B cell (primary cell): Measurements from ENCODE around the gene RFWD3. TPM values are rescaled to one million over a fixed set of nuclear protein-coding genes. Genes with fewer than 3 reads are reported as not detected.

Experiments
- ATAC-seq: fragments of 200-7000 bp; cut with Tn5 transposase; one replicate; pipeline ENCODE4 v1.10.0; 2021; ENCODE audit warnings: low read depth, mild to moderate bottlenecking, moderate number of reproducible peaks, moderate library complexity
- CTCF ChIA-PET: fragments of 350-600 bp; sonication (Branson Sonifier 250); formaldehyde crosslinking; loops from one replicate; lab custom pipeline; 2021; ENCODE audit warnings: antibody characterized with exemption, inconsistent platforms; lab: Charles Lee
- POLR2A ChIA-PET: fragments of 350-600 bp; sonication (Branson Sonifier 250); formaldehyde crosslinking; loops from one replicate; lab custom pipeline; 2021; ENCODE audit warnings: antibody characterized with exemption; lab: Charles Lee
- DNase-seq: peaks from one replicate; pipeline ENCODE4 v3.0.0; 2013
- H2AFZ ChIP-seq: 2 replicates; pipeline ENCODE4 v1.6.1; 2012; ENCODE audit warnings: mild to moderate bottlenecking, low read depth, low read length; ENCODE audit not compliant: insufficient read depth, poor library complexity, severe bottlenecking
- H3K27ac ChIP-seq, 2 donors: 1 replicate in 1 of 2; 2 replicates in 1 of 2; pipeline ENCODE4 v1.5.1; 2012 to 2013; ENCODE audit warnings: low read length in 2 of 2, mild to moderate bottlenecking in 2 of 2, moderate library complexity in 1 of 2
- H3K27me3 ChIP-seq, 4 experiments: fragments of 200-600 bp in 1 of 4; sonication (generic) in 1 of 4; replicated peaks in 1 of 4; 1 replicate in 2 of 4; 2 replicates in 2 of 4; pipeline versions ENCODE4 v1.6.1 to v1.7.0; 2013 to 2016; ENCODE audit warnings: low read length in 3 of 4, mild to moderate bottlenecking in 2 of 4, mixed read lengths in 1 of 4, moderate library complexity in 1 of 4; ENCODE audit not compliant: insufficient read depth in 4 of 4, control insufficient read depth in 3 of 4; ENCODE audit errors: control extremely low read depth in 1 of 4
- H3K36me3 ChIP-seq, 2 experiments: replicated peaks in 1 of 2; 1 replicate in 1 of 2; 2 replicates in 1 of 2; pipeline versions ENCODE4 v1.6.1 to v1.7.1; 2013; ENCODE audit warnings: low read length in 1 of 2; ENCODE audit not compliant: insufficient read depth in 2 of 2, control insufficient read depth in 1 of 2; ENCODE audit errors: control extremely low read depth in 1 of 2, extremely low read depth in 1 of 2
- H3K4me1 ChIP-seq, 2 donors: fragments of 200-600 bp in 1 of 2; sonication (generic) in 1 of 2; 1 replicate in 1 of 2; 2 replicates in 1 of 2; pipeline versions ENCODE4 v1.5.1 to v1.6.1; 2013 to 2017; ENCODE audit warnings: low read length in 2 of 2; ENCODE audit not compliant: control insufficient read depth in 2 of 2, insufficient read depth in 2 of 2
- H3K4me2 ChIP-seq: replicated peaks from 2 replicates; pipeline ENCODE3; 2012; ENCODE audit warnings: mild to moderate bottlenecking, low read depth, low read length; ENCODE audit not compliant: poor library complexity, severe bottlenecking
- H3K4me3 ChIP-seq, 5 experiments: fragments of 200-600 bp in 1 of 5; sonication (generic) in 1 of 5; 1 replicate in 3 of 5; 2 replicates in 2 of 5; pipeline versions ENCODE4 v1.5.1 to v1.7.0; 2011 to 2016; ENCODE audit warnings: low read length in 4 of 5, mild to moderate bottlenecking in 4 of 5, low read depth in 2 of 5, control low read depth in 1 of 5, moderate library complexity in 1 of 5; ENCODE audit not compliant: insufficient read depth in 1 of 5; ENCODE audit errors: control extremely low read depth in 1 of 5, extremely low read depth in 1 of 5
- H3K79me2 ChIP-seq: fragments of 200-600 bp; sonication (generic); one replicate; pipeline ENCODE4 v1.6.0; 2016; ENCODE audit warnings: low read length; ENCODE audit not compliant: control insufficient read depth, insufficient read depth
- H3K9ac ChIP-seq: fragments of 200-600 bp; sonication (generic); 2 replicates; pipeline ENCODE4 v1.6.1; 2017; ENCODE audit warnings: mild to moderate bottlenecking, low read length, moderate library complexity
- H3K9me3 ChIP-seq, 3 donors: one replicate each; pipeline versions ENCODE4 v1.6.1 to v1.7.1; 2013; ENCODE audit warnings: low read length in 2 of 3; ENCODE audit not compliant: control insufficient read depth in 2 of 3, insufficient read depth in 1 of 3; ENCODE audit errors: control extremely low read depth in 1 of 3
- H4K20me1 ChIP-seq: 2 replicates; pipeline ENCODE4 v1.6.0; 2012; ENCODE audit warnings: mild to moderate bottlenecking, low read length; ENCODE audit not compliant: insufficient read depth, control insufficient read depth, poor library complexity, severe bottlenecking
- H3K27ac Mint-ChIP-seq: one replicate; pipeline ENCODE4 v1.8.0; 2021; ENCODE audit warnings: mixed read lengths
- H3K27me3 Mint-ChIP-seq: one replicate; pipeline ENCODE4 v1.8.0; 2021; ENCODE audit warnings: mixed read lengths
- H3K4me1 Mint-ChIP-seq: one replicate; pipeline ENCODE4 v1.8.0; 2021; ENCODE audit warnings: mixed read lengths
- H3K4me3 Mint-ChIP-seq: one replicate; pipeline ENCODE4 v1.8.0; 2021; ENCODE audit warnings: mixed read lengths
- H3K9me3 Mint-ChIP-seq: one replicate; pipeline ENCODE4 v1.8.0; 2022; ENCODE audit warnings: mixed read lengths; ENCODE audit not compliant: insufficient read depth
- CTCF ChIP-seq: fragments of 200-600 bp; IDR thresholded peaks from one replicate; pipeline ENCODE4 v1.8.0; 2022; ENCODE audit warnings: antibody characterized with exemption, mild to moderate bottlenecking
- EZH2 ChIP-seq: IDR thresholded peaks from 2 replicates; pipeline ENCODE4 v1.6.1; 2012; ENCODE audit warnings: borderline replicate concordance, low read depth, mild to moderate bottlenecking, moderate library complexity, low read length; ENCODE audit not compliant: insufficient read depth, poor library complexity, severe bottlenecking
- WGBS: methylation state at CpG from one replicate; pipeline ENCODE4 v1.1.5; 2013; ENCODE audit warnings: missing lambda C conversion rate; ENCODE audit not compliant: insufficient coverage; 5-methylcytosine and 5-hydroxymethylcytosine counted together
- intact Hi-C: fragments of 100-400 bp; cut with micrococcal nuclease; formaldehyde crosslinking; loops from one replicate; pipeline ENCODE4 v1.10.0; 2022
- polyA plus RNA-seq: library from polyadenylated mRNA; depleted of rRNA; stranded (reverse); fragments of >200 nt; gene quantifications from 2 replicates; pipeline ENCODE4 v1.2.3, GENCODE V29; 2012
- total RNA-seq, 2 donors: library from RNA; stranded (reverse); fragments of 120-200 nt in 1 of 2; gene quantifications; 1 replicate in 1 of 2; 2 replicates in 1 of 2; pipeline versions ENCODE4 v1.2.3 to v1.2.4, GENCODE V29; 2013 to 2022

The RFWD3 gene
- total and polyA plus RNA-seq, 2 donors (not counting 1 experiment from before 2014, with no cell fraction given), result 19.7 to 63.3 TPM

GRCh38 chr16:74680681-74681080 is 14.0 kb upstream of the RFWD3 start:
- ChIA-PET CTCF (no interaction called here), POLR2A (no interaction called here)
- H2AFZ ChIP-seq, result no peak overlapping the region
- H3K4me3 Mint-ChIP-seq, result no peak overlapping the region
- no peak overlapping the region for H3K4me2 ChIP-seq
- H3K79me2 ChIP-seq, result no peaks in the 10 kb centered on the region
- H3K4me1 ChIP-seq, result peaks cover 3 to 12% of the 10 kb centered on the region in 2 donors
- no peak overlapping the region for H3K4me3 ChIP-seq
- H3K27ac ChIP-seq, result no peak overlapping the region
- no peaks in the 10 kb centered on the region for H3K27me3 Mint-ChIP-seq
- H3K27me3 ChIP-seq, result no peaks in the 10 kb centered on the region
- H3K36me3 ChIP-seq, result peaks cover 0 to 22% of the 10 kb centered on the region in 2 experiments
- no peaks in the 10 kb centered on the region for H3K9me3 Mint-ChIP-seq
- H3K9me3 ChIP-seq, result no peaks in the 10 kb centered on the region
- H3K4me1 Mint-ChIP-seq, result peaks cover 7% of the 10 kb centered on the region
- H3K9ac ChIP-seq, result no peak overlapping the region
- no peak for ATAC-seq
- WGBS, result 100% methylated on average over 1 of the region's 6 CpGs
- intact Hi-C loops, result no loop called here
- no peak for DNase-seq
- TF ChIP-seq CTCF (no peak), EZH2 (no peak)
- no peaks in the 10 kb centered on the region for H4K20me1 ChIP-seq
- H3K27ac Mint-ChIP-seq, result no peak overlapping the region

- H3K9me3 ChIP-seq, result no peaks in the 10 kb centered on the region
- WGBS, result 80% methylated on average over 1 of the region's 2 CpGs
- H4K20me1 ChIP-seq, result no peaks in the 10 kb centered on the region
- POLR2A ChIA-PET, result no interaction called here
- intact Hi-C loops, result no loop called here
- no peak overlapping the region for H3K4me3 ChIP-seq
- Mint-ChIP-seq H3K4me3 (no peak overlapping the region), H3K27ac (no peak overlapping the region), H3K27me3 (no peaks in the 10 kb centered on the region), H3K4me1 (peaks cover 5% of the 10 kb centered on the region), H3K9me3 (no peaks in the 10 kb centered on the region)
- H3K4me2 ChIP-seq, result no peak overlapping the region
- TF ChIP-seq CTCF (no peak), EZH2 (no peak)
- no peak for ATAC-seq
- H3K27me3 ChIP-seq, result no peaks in the 10 kb centered on the region
- CTCF ChIA-PET, result no interaction called here
- H3K27ac ChIP-seq, result no peak overlapping the region
- no peak overlapping the region for H2AFZ ChIP-seq
- DNase-seq, result no peak
- H3K4me1 ChIP-seq, result peaks cover 3 to 12% of the 10 kb centered on the region in 2 donors
- peaks cover 0 to 27% of the 10 kb centered on the region in 2 experiments for H3K36me3 ChIP-seq
- H3K9ac ChIP-seq, result no peak overlapping the region
- H3K79me2 ChIP-seq, result no peaks in the 10 kb centered on the region
Measured at GRCh38 chr16:74679983-74680382, 13.3 kb upstream of the RFWD3 start.
